PC-3 (cell line): Measurements from ENCODE around the gene AKAP6.

ENCODE experiments used
- CTCF ChIP-seq: fragments of 300-600 bp; sonication (generic); conservative IDR thresholded peaks from 2 replicates; pipeline ENCODE4 v1.5.1; 2017; ENCODE audit warnings: antibody characterized with exemption, low read depth, mild to moderate bottlenecking, low read length
- EZH2phosphoT487 ChIP-seq: fragments of 300-600 bp; sonication (generic); IDR thresholded peaks from 2 replicates; pipeline ENCODE4 v1.6.1; 2018; ENCODE audit warnings: mild to moderate bottlenecking, antibody characterized with exemption, low read length, borderline replicate concordance

- TF ChIP-seq CTCF = no peak
- no peak for TF ChIP-seq EZH2phosphoT487
Measured at GRCh38 chr14:32682214-32682613, 353.1 kb downstream of the AKAP6 start.
